NCI-H1694 treated with DMSO at 0.1 percent for 48 hours (cell line): ENCODE measurements around the gene NPR2.

Experiments
- DNase-seq: peaks from one replicate; lab custom pipeline; 2025; lab: John Stamatoyannopoulos, UW

The NPR2 gene

GRCh38 chr9:35791297-35791921 is at the start of gene NPR2:
TSS of gene NPR2 (plus strand) at chr9:35791591. CDS start at chr9:35792409, 818 bp downstream.
- DNase-seq, result no peak

GRCh38 chr9:35741740-35742139 is 49.7 kb upstream of the NPR2 start:
- no peak for DNase-seq

GRCh38 chr9:35743452-35743851 is 47.9 kb upstream of the NPR2 start:
- DNase-seq, result no peak

- no peak for DNase-seq
These were observed 47.4 kb upstream of the NPR2 start for GRCh38 chr9:35743880-35744518.

- peak; percentile 37 for DNase-seq
These were observed 45.8 kb upstream of the NPR2 start for GRCh38 chr9:35745569-35745968.

- no peak for DNase-seq
These were observed 44.8 kb upstream of the NPR2 start for GRCh38 chr9:35746583-35746982.

GRCh38 chr9:35748242-35748857 is 43.0 kb upstream of the NPR2 start:
- no peak for DNase-seq

GRCh38 chr9:35748858-35749514 is 42.4 kb upstream of the NPR2 start, which contains the start of the genes GBA2 and RGP1:
TSS of gene GBA2 (minus strand) at chr9:35749228. CDS start at chr9:35748704, 524 bp downstream.
TSS of gene RGP1 (plus strand) at chr9:35749287. CDS start at chr9:35749756, 469 bp downstream.
- peak; percentile 9 for DNase-seq

- no peak for DNase-seq
These were observed 41.7 kb upstream of the NPR2 start for GRCh38 chr9:35749515-35750255.

GRCh38 chr9:35750256-35750531 is 41.2 kb upstream of the NPR2 start:
- DNase-seq, result no peak

GRCh38 chr9:35753466-35753865 is 37.9 kb upstream of the NPR2 start:
- no peak for DNase-seq

GRCh38 chr9:35754264-35754663 is 37.1 kb upstream of the NPR2 start, which contains the start of gene MSMP:
TSS of gene MSMP (minus strand) at chr9:35754276. CDS start at chr9:35754129, 147 bp downstream.
- no peak for DNase-seq

GRCh38 chr9:35755071-35755470 is 36.3 kb upstream of the NPR2 start:
- DNase-seq, result no peak

GRCh38 chr9:35756275-35757225 is 34.8 kb upstream of the NPR2 start:
- no peak for DNase-seq

- DNase-seq, result no peak
These were observed 34.0 kb upstream of the NPR2 start for GRCh38 chr9:35757226-35757891.

- DNase-seq, result no peak
These were observed 33.5 kb upstream of the NPR2 start for GRCh38 chr9:35757892-35758275.

- no peak for DNase-seq
These were observed 32.8 kb upstream of the NPR2 start for GRCh38 chr9:35758475-35759050.

GRCh38 chr9:35759795-35760194 is 31.6 kb upstream of the NPR2 start:
- DNase-seq, result no peak

GRCh38 chr9:35760651-35761050 is 30.7 kb upstream of the NPR2 start:
- DNase-seq, result no peak

GRCh38 chr9:35763181-35763580 is 28.2 kb upstream of the NPR2 start:
- no peak for DNase-seq
